Sigmoid colon (tissue), 7 donors: ENCODE results near the gene MS4A13. TPM values are rescaled to one million over a fixed set of nuclear protein-coding genes. Genes with fewer than 3 reads are reported as not detected.
"Not testable (repeated sequence)": the region's sequence is repeated elsewhere in the genome, so short reads cannot be mapped to it uniquely, and the experiment has no call there.

Source experiments
- DNase-seq: peaks from one replicate; pipeline ENCODE4 v3.0.0-alpha.2; 2019
- H3K27ac ChIP-seq, 4 donors: fragments of 200-600 bp; sonication (generic); one replicate each; pipeline ENCODE4 v1.5.1; 2016 to 2019; ENCODE audit warnings: mild to moderate bottlenecking in 1 of 4
- H3K27me3 ChIP-seq, 3 donors: fragments of 200-600 bp; sonication (generic); one replicate each; pipeline ENCODE4 v1.5.1; 2019; ENCODE audit warnings: mild to moderate bottlenecking in 1 of 3
- H3K36me3 ChIP-seq, 4 donors: fragments of 200-600 bp; sonication (generic); one replicate each; pipeline ENCODE4 v1.5.1; 2016 to 2019
- H3K4me1 ChIP-seq, 4 donors: fragments of 200-600 bp; sonication (generic); one replicate each; pipeline ENCODE4 v1.5.1; 2017 to 2019
- H3K4me3 ChIP-seq, 4 donors: fragments of 200-600 bp; sonication (generic); one replicate each; pipeline ENCODE4 v1.5.1; 2017 to 2019; ENCODE audit warnings: mild to moderate bottlenecking in 2 of 4, moderate library complexity in 1 of 4
- H3K9me3 ChIP-seq, 4 donors: fragments of 200-600 bp in 3 of 4; sonication (generic) in 3 of 4; one replicate each; pipeline versions ENCODE4 v1.5.1 to v1.6.1; 2013 to 2019
- EP300 ChIP-seq, 4 donors: sonication (generic); formaldehyde crosslinking; IDR thresholded peaks; one replicate each; pipeline ENCODE4 v1.6.1; 2017; ENCODE audit warnings: antibody characterized with exemption in 4 of 4
- POLR2A ChIP-seq, 2 donors: fragments of 450-650 bp; IDR thresholded peaks; one replicate each; pipeline ENCODE4 v1.6.1; 2016; ENCODE audit warnings: antibody characterized with exemption in 2 of 2, mild to moderate bottlenecking in 2 of 2, moderate library complexity in 2 of 2
- POLR2AphosphoS5 ChIP-seq, 4 donors: sonication (generic); formaldehyde crosslinking; IDR thresholded peaks; one replicate each; pipeline ENCODE4 v1.6.1; 2017; ENCODE audit warnings: antibody characterized with exemption in 4 of 4
- WGBS, 2 donors: extraction: QIAGEN DNeasy Blood & Tissue Kit; methylation state at CpG; one replicate each; pipeline ENCODE4 v1.1.7; 2013; 5-methylcytosine and 5-hydroxymethylcytosine counted together
- intact Hi-C: fragments of 100-400 bp; cut with DNase I; formaldehyde crosslinking; loops from one replicate; pipeline ENCODE4 v1.15.1; 2023
- polyA plus RNA-seq, 3 donors: library from polyadenylated mRNA; stranded (reverse); fragments of 200-250 nt; gene quantifications; one replicate each; pipeline ENCODE4 v1.2.3, GENCODE V29; 2013
- total RNA-seq, 4 donors: library from RNA; depleted of rRNA; stranded (reverse); fragments of >200 nt; gene quantifications; one replicate each; pipeline ENCODE4 v1.1.0, GENCODE V29; 2016
- TF ChIP-seq, protein P1 (sequence below), 4 experiments: fragments of 450-650 bp in 3 of 4; fragments of 200-600 bp in 1 of 4; IDR thresholded peaks; one replicate each; pipeline ENCODE4 v1.5.1; 2016 to 2019; ENCODE audit warnings: antibody characterized with exemption in 4 of 4, mild to moderate bottlenecking in 3 of 4, moderate library complexity in 2 of 4
- donor health status: healthy with polysubstance abuse.
- donor health status: Bipolar disorder and iron deficiency.
- donor health status: healthy.

MS4A13 gene
- total and polyA plus RNA-seq, 7 donors: not detected

GRCh38 chr11:60500276-60500910 is 14.8 kb upstream of the MS4A13 start:
- H3K4me1 ChIP-seq: no peaks in the 10 kb centered on the region
- intact Hi-C loops: no loop called here
- no peak for TF ChIP-seq POLR2A (IDR thresholded peaks at IDR 0.05)
- TF ChIP-seq EP300 (IDR thresholded peaks at IDR 0.05): no peak
- TF ChIP-seq POLR2AphosphoS5 (IDR thresholded peaks at IDR 0.05): no peak
- TF ChIP-seq, protein P1, sequence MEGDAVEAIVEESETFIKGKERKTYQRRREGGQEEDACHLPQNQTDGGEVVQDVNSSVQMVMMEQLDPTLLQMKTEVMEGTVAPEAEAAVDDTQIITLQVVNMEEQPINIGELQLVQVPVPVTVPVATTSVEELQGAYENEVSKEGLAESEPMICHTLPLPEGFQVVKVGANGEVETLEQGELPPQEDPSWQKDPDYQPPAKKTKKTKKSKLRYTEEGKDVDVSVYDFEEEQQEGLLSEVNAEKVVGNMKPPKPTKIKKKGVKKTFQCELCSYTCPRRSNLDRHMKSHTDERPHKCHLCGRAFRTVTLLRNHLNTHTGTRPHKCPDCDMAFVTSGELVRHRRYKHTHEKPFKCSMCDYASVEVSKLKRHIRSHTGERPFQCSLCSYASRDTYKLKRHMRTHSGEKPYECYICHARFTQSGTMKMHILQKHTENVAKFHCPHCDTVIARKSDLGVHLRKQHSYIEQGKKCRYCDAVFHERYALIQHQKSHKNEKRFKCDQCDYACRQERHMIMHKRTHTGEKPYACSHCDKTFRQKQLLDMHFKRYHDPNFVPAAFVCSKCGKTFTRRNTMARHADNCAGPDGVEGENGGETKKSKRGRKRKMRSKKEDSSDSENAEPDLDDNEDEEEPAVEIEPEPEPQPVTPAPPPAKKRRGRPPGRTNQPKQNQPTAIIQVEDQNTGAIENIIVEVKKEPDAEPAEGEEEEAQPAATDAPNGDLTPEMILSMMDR (IDR thresholded peaks at IDR 0.05): no peak
- no peak for DNase-seq
- no peaks in the 10 kb centered on the region for H3K27me3 ChIP-seq
- 30 to 62% methylated on average over 3 of the region's 3 CpGs for WGBS, 2 donors
- no peaks in the 10 kb centered on the region for H3K36me3 ChIP-seq
- H3K4me3 ChIP-seq: no peak overlapping the region
- H3K9me3 ChIP-seq: no peaks in the 10 kb centered on the region
- no peak overlapping the region for H3K27ac ChIP-seq

DNA sequence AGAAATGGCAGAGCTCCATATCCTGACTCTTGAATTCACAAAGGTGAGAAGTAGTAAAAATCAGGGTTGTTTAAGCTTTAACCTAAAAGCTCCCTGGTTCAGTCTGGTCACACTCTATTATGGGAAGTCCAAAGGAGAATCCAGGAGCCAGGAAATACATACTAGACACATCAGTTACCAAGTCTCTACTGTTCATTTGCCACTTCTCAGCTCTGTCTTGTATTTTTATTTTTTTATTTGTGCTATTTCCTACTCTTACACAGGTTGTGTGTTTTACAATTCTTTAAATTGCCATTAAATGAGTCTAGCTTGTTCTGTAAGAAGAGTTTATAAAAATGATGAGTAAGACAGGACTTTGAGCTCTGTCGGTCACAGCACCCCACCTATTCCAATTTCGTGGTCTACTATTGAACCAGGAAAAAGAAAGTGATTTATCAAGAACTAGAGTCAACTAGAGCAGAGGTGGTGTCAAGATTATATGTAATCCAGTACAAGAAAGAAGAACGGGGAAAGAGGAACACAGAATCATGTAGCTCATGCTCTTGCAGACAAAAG is 12.9 kb upstream of the MS4A13 start:
- intact Hi-C loops: no loop called here
- no peak for DNase-seq
- Histone ChIP-seq H3K4me3 (no peak overlapping the region), H3K27ac (no peak overlapping the region), H3K36me3 (no peaks in the 10 kb centered on the region), H3K4me1 (no peaks in the 10 kb centered on the region), H3K27me3 (no peaks in the 10 kb centered on the region), H3K9me3 (no peaks in the 10 kb centered on the region)
- WGBS, 2 donors: 18 to 50% methylated on average over 3 of the region's 3 CpGs
- TF ChIP-seq, protein P1 (IDR thresholded peaks at IDR 0.05): no peak
- TF ChIP-seq EP300 (IDR thresholded peaks at IDR 0.05): no peak
- TF ChIP-seq POLR2AphosphoS5 (IDR thresholded peaks at IDR 0.05): no peak
- TF ChIP-seq POLR2A (IDR thresholded peaks at IDR 0.05): no peak

GRCh38 chr11:60504219-60504905 is 10.8 kb upstream of the MS4A13 start:
- no peaks in the 10 kb centered on the region for H3K27me3 ChIP-seq
- H3K36me3 ChIP-seq: no peaks in the 10 kb centered on the region
- 51 to 75% methylated on average over 3 of the region's 3 CpGs for WGBS, 2 donors
- no peak for DNase-seq
- no peak overlapping the region for H3K4me3 ChIP-seq
- H3K9me3 ChIP-seq: no peaks in the 10 kb centered on the region
- H3K27ac ChIP-seq: no peak overlapping the region
- TF ChIP-seq POLR2AphosphoS5 (IDR thresholded peaks at IDR 0.05) (no peak), POLR2A (IDR thresholded peaks at IDR 0.05) (no peak), EP300 (IDR thresholded peaks at IDR 0.05) (no peak)
- TF ChIP-seq, protein P1 (IDR thresholded peaks at IDR 0.05): no peak
- no peaks in the 10 kb centered on the region for H3K4me1 ChIP-seq
- intact Hi-C loops: no loop called here

GRCh38 chr11:60509609-60510008 is 5.6 kb upstream of the MS4A13 start:
- H3K27ac ChIP-seq, intact Hi-C loops, H3K4me3 ChIP-seq, H3K36me3 ChIP-seq, H3K9me3 ChIP-seq, H3K4me1 ChIP-seq, H3K27me3 ChIP-seq, DNase-seq: not testable (repeated sequence)
- 82 to 83% methylated on average over 15 of the region's 15 CpGs for whole genome bisulfite sequencing, 2 donors

- H3K4me1 ChIP-seq, H3K9me3 ChIP-seq, H3K36me3 ChIP-seq, DNase-seq, H3K27ac ChIP-seq, H3K27me3 ChIP-seq, H3K4me3 ChIP-seq, intact Hi-C loops: not testable (repeated sequence)
- WGBS, 2 donors: 95 to 97% methylated on average over 28 of the region's 28 CpGs
These were observed 5.0 kb upstream of the MS4A13 start for GRCh38 chr11:60510209-60510608.
